RCC 7860 (cell line): ENCODE data around the gene ABCC11.

Experiments
- DNase-seq: peaks from one replicate; pipeline ENCODE4 v3.0.0-alpha.2; 2015; ENCODE audit warnings: low spot score
- FAIRE-seq: peaks from 2 replicates; lab custom pipeline; 2012; peaks lifted over from hg19 to GRCh38; lab: Jason Lieb, UNC

ABCC11 gene

DNA sequence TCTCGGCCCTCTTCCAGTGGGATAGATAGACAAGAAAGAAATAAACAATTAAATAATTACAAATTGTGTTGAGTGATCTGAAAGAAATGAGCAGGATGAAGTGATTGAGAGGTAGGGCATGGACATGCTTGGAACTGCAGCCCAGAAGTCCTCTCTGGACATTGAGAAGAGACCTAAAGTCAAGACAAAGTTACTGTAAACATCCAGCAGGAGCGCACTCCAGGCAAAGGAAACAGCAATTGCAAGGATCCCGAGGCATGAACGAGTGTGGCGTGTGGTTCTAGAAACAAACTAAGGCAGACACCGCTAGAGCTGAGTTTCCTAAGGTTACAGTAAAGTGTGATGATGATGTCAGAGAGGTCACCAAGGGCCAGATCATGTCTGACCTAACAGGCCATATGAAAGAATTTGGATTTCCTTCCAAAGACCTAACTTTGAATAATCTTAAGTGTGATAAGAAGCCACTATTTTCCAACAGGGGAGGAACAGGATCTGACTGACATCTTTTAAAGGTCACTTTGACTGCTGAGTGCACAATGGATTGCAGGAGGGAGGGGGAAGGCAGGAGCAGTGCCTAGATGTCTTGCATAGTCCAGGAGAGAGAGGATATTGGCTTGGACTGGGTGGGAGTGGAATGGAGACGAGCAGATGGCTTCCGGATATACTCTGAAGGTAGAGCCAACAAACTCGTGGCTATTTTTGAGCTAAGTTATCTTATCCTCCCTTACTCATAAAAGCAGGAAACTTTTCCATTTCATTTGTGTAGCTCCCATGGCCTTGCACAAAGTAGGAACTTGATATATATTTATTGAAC lies 110.6 kb downstream of the ABCC11 start:
- no peak for FAIRE-seq

GRCh38 chr16:48133455-48134211 lies 113.7 kb downstream of the ABCC11 start:
- no peak for FAIRE-seq
- DNase-seq: no peak

More for the DNA sequence above, 110.6 kb downstream of the ABCC11 start:
- no peak for DNase-seq

- FAIRE-seq: no peak
- no peak for DNase-seq
These were observed 114.6 kb downstream of the ABCC11 start for GRCh38 chr16:48132696-48133095.

DNA sequence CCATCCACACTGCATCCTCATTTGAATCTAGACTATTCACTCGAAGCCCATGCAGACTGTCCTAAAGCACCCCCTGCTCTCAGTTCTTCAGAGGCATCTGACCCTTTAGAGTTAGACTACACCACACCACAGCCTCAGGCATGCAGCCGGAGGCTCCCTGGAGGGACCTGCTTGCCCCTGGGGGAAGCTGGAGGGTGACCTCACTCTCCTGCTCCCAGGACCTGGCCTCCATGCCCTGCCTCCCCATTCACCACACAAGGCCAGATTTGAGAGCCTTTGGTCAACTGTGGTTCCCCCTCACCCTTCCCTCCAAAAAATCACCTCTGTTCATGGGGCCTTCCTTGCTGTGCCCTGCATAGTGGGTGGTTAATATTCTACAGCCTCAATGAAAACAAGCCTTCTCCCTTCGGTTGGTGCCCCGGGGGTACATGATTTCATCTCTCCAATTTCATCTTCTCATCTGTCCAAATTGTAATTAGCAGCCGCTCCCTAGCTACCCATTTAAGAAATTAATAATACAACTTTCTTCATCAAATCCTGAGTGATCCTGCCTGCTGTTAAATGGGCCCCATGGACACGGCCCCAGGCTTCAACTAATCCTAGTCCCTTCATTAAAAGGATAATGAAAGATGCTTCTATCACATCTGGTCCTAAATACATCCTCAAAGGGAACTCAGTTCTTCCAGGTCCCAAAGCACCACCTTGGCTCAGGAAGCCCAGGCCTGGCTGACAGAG lies 116.0 kb downstream of the ABCC11 start:
- FAIRE-seq: no peak

GRCh38 chr16:48129926-48130325 lies 117.4 kb downstream of the ABCC11 start:
- FAIRE-seq: no peak
- DNase-seq: no peak

More for the DNA sequence above, 116.0 kb downstream of the ABCC11 start:
- no peak for DNase-seq

- DNase-seq (no peak), FAIRE-seq (no peak)
These were observed 118.6 kb downstream of the ABCC11 start for GRCh38 chr16:48128769-48129168.

DNA sequence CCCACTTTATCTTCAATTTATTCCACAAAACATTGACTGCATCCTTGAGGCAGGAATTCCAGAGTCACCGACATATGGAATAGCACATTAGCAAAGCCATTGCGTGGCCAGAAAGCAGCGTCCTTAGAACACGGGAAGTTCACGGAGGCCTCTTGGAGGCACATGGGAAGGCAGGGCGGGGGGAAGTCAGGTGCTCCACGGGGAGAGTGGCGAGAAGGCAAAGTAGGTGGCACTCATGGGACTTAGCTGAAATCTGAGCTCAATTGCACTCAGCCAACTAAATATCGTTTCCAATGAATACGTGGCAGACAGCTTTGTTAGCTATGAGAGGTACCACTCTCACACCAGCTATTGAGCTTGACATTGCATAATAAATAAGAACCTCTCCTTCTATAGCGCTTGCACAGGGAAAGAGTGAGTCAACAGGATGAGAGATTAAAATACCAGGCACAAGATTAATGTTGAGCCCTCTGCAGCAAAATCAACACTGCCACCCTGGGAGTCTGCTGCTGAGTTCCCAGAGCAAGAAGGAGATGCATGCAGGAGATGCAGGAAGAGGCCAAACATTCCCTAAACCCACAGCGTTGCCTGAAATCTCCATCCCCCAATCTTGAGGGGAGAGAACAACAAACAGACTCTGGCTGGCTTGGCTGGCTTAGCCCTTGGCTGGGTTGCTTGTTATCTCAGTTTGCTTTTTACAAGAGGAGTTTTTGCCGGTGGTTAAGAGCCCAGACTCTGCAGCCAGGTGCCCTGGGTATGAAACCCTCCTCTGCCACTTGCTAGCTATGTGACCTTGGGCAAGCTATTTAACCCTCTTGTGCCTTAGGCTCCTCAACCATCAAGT lies 120.3 kb downstream of the ABCC11 start:
- FAIRE-seq (peak; percentile 82), DNase-seq (peak; percentile 88)

- FAIRE-seq: no peak
These were observed 121.5 kb downstream of the ABCC11 start for GRCh38 chr16:48125888-48126287.

GRCh38 chr16:48124266-48124665 lies 123.1 kb downstream of the ABCC11 start:
- peak; percentile 12 for DNase-seq
- FAIRE-seq: no peak

More at GRCh38 chr16:48125888-48126287, 121.5 kb downstream of the ABCC11 start:
- peak; percentile 19 for DNase-seq

DNA sequence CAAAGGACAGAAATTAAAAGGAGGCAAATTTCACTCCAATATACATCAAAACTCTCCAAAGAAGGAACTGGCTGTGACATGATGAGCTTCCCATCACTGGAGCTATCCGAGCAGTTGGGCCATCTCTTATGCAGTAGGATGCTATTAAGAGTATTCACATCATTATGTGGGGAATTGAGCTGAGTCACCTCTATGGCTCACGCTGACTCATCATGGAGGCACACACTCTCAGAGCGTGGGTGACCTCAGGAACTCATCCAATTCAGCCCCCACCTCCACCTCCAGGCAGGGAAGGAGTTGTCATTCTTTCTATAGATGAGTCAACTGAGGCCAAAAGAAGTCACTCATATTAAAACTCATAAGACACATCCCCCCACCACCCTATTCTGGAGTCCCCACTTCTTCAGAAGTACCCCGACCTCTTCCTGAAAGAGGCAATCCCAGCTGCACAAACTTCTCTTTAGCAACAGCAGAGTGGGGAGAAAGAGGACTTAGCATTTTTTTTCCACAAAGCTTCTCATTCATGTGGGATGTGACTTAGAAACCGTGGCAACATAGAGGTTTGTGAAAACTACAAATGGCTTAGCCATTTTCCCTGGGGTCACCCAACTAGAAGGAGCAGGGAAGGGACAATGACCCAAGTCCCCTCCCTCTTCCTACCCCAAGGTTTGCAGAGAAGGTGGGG lies 124.1 kb downstream of the ABCC11 start:
- peak; percentile 97 for DNase-seq
- peak; percentile 98 for FAIRE-seq

GRCh38 chr16:48121276-48121675 lies 126.1 kb downstream of the ABCC11 start:
- FAIRE-seq (no peak), DNase-seq (no peak)

- FAIRE-seq (no peak), DNase-seq (no peak)
These were observed 128.5 kb downstream of the ABCC11 start for GRCh38 chr16:48118841-48119240.

- DNase-seq (no peak), FAIRE-seq (no peak)
These were observed 129.9 kb downstream of the ABCC11 start for GRCh38 chr16:48117217-48118105.
